Measurements from ENCODE around the gene PACS2. TPM values are rescaled to one million over a fixed set of nuclear protein-coding genes. Genes with fewer than 3 reads are reported as not detected.

The PACS2 gene
- total and polyA plus RNA-seq, 4 donors = 5.1 to 21.9 (median 9.8) TPM

- Histone ChIP-seq H3K36me3 (ENCODE audit: control insufficient read depth in 4 of 4, insufficient read depth in 3 of 4, low read depth in 1 of 4, low read length in 3 of 4) (peaks cover 0 to 3% (median under 1%) of the 10 kb centered on the region in 4 donors), H3K27me3 (ENCODE audit: control insufficient read depth in 4 of 4, insufficient read depth in 4 of 4, low read length in 3 of 4) (no peaks in the 10 kb centered on the region), H3K9me3 (ENCODE audit: control insufficient read depth in 4 of 4, low read length in 3 of 4) (no peaks in the 10 kb centered on the region), H3K9ac (ENCODE audit: low read depth in 1 of 2, low read length in 2 of 2) (no peak overlapping the region), H3K4me3 (ENCODE audit: low read depth in 1 of 3, low read length in 3 of 3) (no peak overlapping the region), H3K27ac (ENCODE audit: low read depth in 1 of 2, low read length in 2 of 2) (no peak overlapping the region), H3K4me1 (ENCODE audit: control insufficient read depth in 4 of 4, insufficient read depth in 4 of 4, low read length in 3 of 4) (peaks cover 0 to 9% (median 2%) of the 10 kb centered on the region in 4 donors)
- no peak for DNase-seq (ENCODE audit: low spot score)
- 96% methylated on average over 20 of the region's 20 CpGs for WGBS
- TF ChIP-seq FOXA1 (IDR thresholded peaks at IDR 0.05) (no peak), FOXA2 (IDR thresholded peaks at IDR 0.05) (no peak), HNF4A (conservative IDR thresholded peaks at IDR 0.05) (no peak), TAF1 (conservative IDR thresholded peaks at IDR 0.05) (no peak), NR2F2 (IDR thresholded peaks at IDR 0.05) (no peak), HNF4G (IDR thresholded peaks at IDR 0.05) (no peak)
Measured at GRCh38 chr14:105354541-105354940, 40.0 kb downstream of the PACS2 start.

- no peak for TF ChIP-seq CTCF (IDR thresholded peaks at IDR 0.05; ENCODE audit: low read depth, low read length, missing input control)
- TF ChIP-seq GABPA (IDR thresholded peaks at IDR 0.05 in 1 of 2, conservative IDR thresholded peaks at IDR 0.05 in 1 of 2) = no peak
Measured at GRCh38 chr14:105355049-105355575, 40.6 kb downstream of the PACS2 start.

GRCh38 chr14:105355850-105356604, 41.5 kb downstream of the PACS2 start:
- no peak for DNase-seq (ENCODE audit: low spot score)
- H3K9ac ChIP-seq (ENCODE audit: low read depth in 1 of 2, low read length in 2 of 2) = no peak overlapping the region
- WGBS = 97% methylated on average over 22 of the region's 22 CpGs
- peaks cover 0 to 7% (median 0%) of the 10 kb centered on the region in 4 donors for H3K36me3 ChIP-seq (ENCODE audit: control insufficient read depth in 4 of 4, insufficient read depth in 3 of 4, low read depth in 1 of 4, low read length in 3 of 4)
- H3K4me1 ChIP-seq (ENCODE audit: control insufficient read depth in 4 of 4, insufficient read depth in 4 of 4, low read length in 3 of 4) = peaks cover 0 to 9% (median 2%) of the 10 kb centered on the region in 4 donors
- TF ChIP-seq GABPA (IDR thresholded peaks at IDR 0.05 in 1 of 2, conservative IDR thresholded peaks at IDR 0.05 in 1 of 2) = no peak
- TF ChIP-seq EGR1 (IDR thresholded peaks at IDR 0.05; ENCODE audit: low read depth in 2 of 2) = no peak
- TF ChIP-seq ZBTB33 (IDR thresholded peaks at IDR 0.05) = no peak
- H3K4me3 ChIP-seq (ENCODE audit: low read depth in 1 of 3, low read length in 3 of 3) = no peak overlapping the region
- H3K27me3 ChIP-seq (ENCODE audit: control insufficient read depth in 4 of 4, insufficient read depth in 4 of 4, low read length in 3 of 4) = no peaks in the 10 kb centered on the region
- H3K9me3 ChIP-seq (ENCODE audit: control insufficient read depth in 4 of 4, low read length in 3 of 4) = no peaks in the 10 kb centered on the region
- H3K27ac ChIP-seq (ENCODE audit: low read depth in 1 of 2, low read length in 2 of 2) = no peak overlapping the region

More at GRCh38 chr14:105355049-105355575, 40.6 kb downstream of the PACS2 start:
- WGBS = 96% methylated on average over 27 of the region's 27 CpGs
- H3K9ac ChIP-seq (ENCODE audit: low read depth in 1 of 2, low read length in 2 of 2) = no peak overlapping the region
- no peak overlapping the region for H3K27ac ChIP-seq (ENCODE audit: low read depth in 1 of 2, low read length in 2 of 2)
- no peaks in the 10 kb centered on the region for H3K9me3 ChIP-seq (ENCODE audit: control insufficient read depth in 4 of 4, low read length in 3 of 4)
- no peak overlapping the region for H3K4me3 ChIP-seq (ENCODE audit: low read depth in 1 of 3, low read length in 3 of 3)
- no peak for DNase-seq (ENCODE audit: low spot score)
- H3K4me1 ChIP-seq (ENCODE audit: control insufficient read depth in 4 of 4, insufficient read depth in 4 of 4, low read length in 3 of 4) = peaks cover 0 to 9% (median 2%) of the 10 kb centered on the region in 4 donors
- H3K36me3 ChIP-seq (ENCODE audit: control insufficient read depth in 4 of 4, insufficient read depth in 3 of 4, low read depth in 1 of 4, low read length in 3 of 4) = peaks cover 0 to 3% (median 0%) of the 10 kb centered on the region in 4 donors
- H3K27me3 ChIP-seq (ENCODE audit: control insufficient read depth in 4 of 4, insufficient read depth in 4 of 4, low read length in 3 of 4) = no peaks in the 10 kb centered on the region
